Subcutaneous abdominal adipose tissue (tissue), 5 donors: ENCODE measurements around the gene CTSD.

ENCODE experiments used
- H3K27ac ChIP-seq: one replicate; pipeline ENCODE4 v1.7.0; 2013; ENCODE audit warnings: low read depth, mild to moderate bottlenecking, inconsistent platforms, low read length, moderate library complexity
- H3K27me3 ChIP-seq, 5 donors: one replicate each; pipeline ENCODE4 v1.7.0; 2013; ENCODE audit warnings: low read length in 5 of 5, inconsistent platforms in 1 of 5; ENCODE audit not compliant: control insufficient read depth in 5 of 5, insufficient read depth in 4 of 5
- H3K36me3 ChIP-seq, 5 donors: one replicate each; pipeline ENCODE4 v1.7.0; 2013; ENCODE audit warnings: low read length in 5 of 5; ENCODE audit not compliant: control insufficient read depth in 5 of 5, insufficient read depth in 5 of 5
- H3K4me1 ChIP-seq, 5 donors: one replicate each; pipeline ENCODE4 v1.7.0; 2013; ENCODE audit warnings: low read length in 5 of 5, mild to moderate bottlenecking in 3 of 5, moderate library complexity in 1 of 5; ENCODE audit not compliant: control insufficient read depth in 5 of 5, insufficient read depth in 5 of 5
- H3K4me3 ChIP-seq, 5 donors: one replicate each; pipeline ENCODE4 v1.7.0; 2013; ENCODE audit warnings: low read length in 5 of 5, low read depth in 1 of 5
- H3K9ac ChIP-seq, 5 donors: one replicate each; pipeline ENCODE4 v1.7.0; 2013; ENCODE audit warnings: low read length in 5 of 5, mild to moderate bottlenecking in 4 of 5, moderate library complexity in 3 of 5
- H3K9me3 ChIP-seq, 5 donors: one replicate each; pipeline ENCODE4 v1.7.0; 2013; ENCODE audit warnings: low read length in 5 of 5; ENCODE audit not compliant: control insufficient read depth in 5 of 5
- donor health status: healthy.
- donor health status: healthy.
- donor health status: healthy.
- donor health status: healthy.
- donor health status: healthy.

The CTSD gene

GRCh38 chr11:1797391-1798125 is 33.8 kb upstream of the CTSD start:
- H3K27me3 ChIP-seq, result peaks cover 0 to 15% (median 9%) of the 10 kb centered on the region in 5 donors
- H3K36me3 ChIP-seq, result no peaks in the 10 kb centered on the region
- H3K9ac ChIP-seq, result no peak overlapping the region
- H3K4me1 ChIP-seq, result no peaks in the 10 kb centered on the region
- no peak overlapping the region for H3K27ac ChIP-seq
- no peak overlapping the region for H3K4me3 ChIP-seq
- no peaks in the 10 kb centered on the region for H3K9me3 ChIP-seq

GRCh38 chr11:1796413-1797011 is 32.8 kb upstream of the CTSD start:
- H3K4me1 ChIP-seq, result no peaks in the 10 kb centered on the region
- H3K4me3 ChIP-seq, result no peak overlapping the region
- H3K36me3 ChIP-seq, result no peaks in the 10 kb centered on the region
- no peak overlapping the region for H3K27ac ChIP-seq
- H3K9me3 ChIP-seq, result no peaks in the 10 kb centered on the region
- H3K9ac ChIP-seq, result no peak overlapping the region
- H3K27me3 ChIP-seq, result peaks cover 0 to 15% (median 9%) of the 10 kb centered on the region in 5 donors

- H3K27me3 ChIP-seq, result peaks cover 0 to 12% (median 9%) of the 10 kb centered on the region in 5 donors
- no peak overlapping the region for H3K4me3 ChIP-seq
- H3K36me3 ChIP-seq, result no peaks in the 10 kb centered on the region
- H3K9ac ChIP-seq, result no peak overlapping the region
- no peaks in the 10 kb centered on the region for H3K9me3 ChIP-seq
- no peak overlapping the region for H3K27ac ChIP-seq
- H3K4me1 ChIP-seq, result no peaks in the 10 kb centered on the region
Measured at GRCh38 chr11:1793081-1793480, 29.4 kb upstream of the CTSD start.

- Histone ChIP-seq H3K9me3 (no peaks in the 10 kb centered on the region), H3K27ac (no peak overlapping the region), H3K4me3 (no peak overlapping the region), H3K4me1 (no peaks in the 10 kb centered on the region), H3K9ac (no peak overlapping the region), H3K27me3 (peaks cover 0 to 9% (median 8%) of the 10 kb centered on the region in 5 donors), H3K36me3 (no peaks in the 10 kb centered on the region)
Measured at GRCh38 chr11:1792461-1792860, 28.7 kb upstream of the CTSD start.

GRCh38 chr11:1791912-1792311 is 28.2 kb upstream of the CTSD start:
- Histone ChIP-seq H3K9ac (no peak overlapping the region), H3K27ac (no peak overlapping the region), H3K9me3 (no peaks in the 10 kb centered on the region), H3K4me3 (no peak overlapping the region), H3K4me1 (no peaks in the 10 kb centered on the region), H3K27me3 (peaks cover 0 to 9% (median 7%) of the 10 kb centered on the region in 5 donors), H3K36me3 (no peaks in the 10 kb centered on the region)

- Histone ChIP-seq H3K4me1 (peaks cover 0 to 23% (median 7%) of the 10 kb centered on the region in 5 donors), H3K36me3 (no peaks in the 10 kb centered on the region), H3K9ac (no peak overlapping the region), H3K27me3 (peaks cover 0 to 3% (median 0%) of the 10 kb centered on the region in 5 donors), H3K4me3 (no peak overlapping the region), H3K27ac (no peak overlapping the region), H3K9me3 (no peaks in the 10 kb centered on the region)
Measured at GRCh38 chr11:1786466-1786865, 22.7 kb upstream of the CTSD start.

GRCh38 chr11:1785749-1786413 is 22.2 kb upstream of the CTSD start:
- no peaks in the 10 kb centered on the region for H3K9me3 ChIP-seq
- H3K27ac ChIP-seq, result no peak overlapping the region
- H3K36me3 ChIP-seq, result no peaks in the 10 kb centered on the region
- H3K4me1 ChIP-seq, result peaks cover 0 to 29% (median 12%) of the 10 kb centered on the region in 5 donors
- H3K4me3 ChIP-seq, result no peak overlapping the region
- H3K9ac ChIP-seq, result no peak overlapping the region
- H3K27me3 ChIP-seq, result peaks cover 0 to 4% (median 0%) of the 10 kb centered on the region in 5 donors

- Histone ChIP-seq H3K9me3 (no peaks in the 10 kb centered on the region), H3K4me3 (no peak overlapping the region), H3K9ac (no peak overlapping the region), H3K4me1 (peaks cover 0 to 37% (median 16%) of the 10 kb centered on the region in 5 donors), H3K36me3 (no peaks in the 10 kb centered on the region), H3K27ac (no peak overlapping the region), H3K27me3 (peaks cover 0 to 4% (median 0%) of the 10 kb centered on the region in 5 donors)
Measured at GRCh38 chr11:1784761-1785650, 21.3 kb upstream of the CTSD start.

- no peak overlapping the region for H3K27ac ChIP-seq
- no peaks in the 10 kb centered on the region for H3K9me3 ChIP-seq
- no peak overlapping the region for H3K9ac ChIP-seq
- H3K4me3 ChIP-seq, result no peak overlapping the region
- H3K36me3 ChIP-seq, result no peaks in the 10 kb centered on the region
- peaks cover 0 to 38% (median 16%) of the 10 kb centered on the region in 5 donors for H3K4me1 ChIP-seq
- peaks cover 0 to 10% (median 6%) of the 10 kb centered on the region in 5 donors for H3K27me3 ChIP-seq
Measured at GRCh38 chr11:1783725-1784529, 20.2 kb upstream of the CTSD start.
